HL-60 (cell line): ENCODE measurements around the gene HTR3B.

Experiments used
- GABPA ChIP-seq: IDR thresholded peaks from 2 replicates; pipeline ENCODE4 v1.6.1; 2012; ENCODE audit warnings: low read depth
- POLR2AphosphoS5 ChIP-seq: IDR thresholded peaks from 2 replicates; pipeline ENCODE4 v1.6.1; 2012; ENCODE audit warnings: low read depth
- SPI1 ChIP-seq: IDR thresholded peaks from 2 replicates; pipeline ENCODE4 v1.6.1; 2012; ENCODE audit warnings: low read depth, mild to moderate bottlenecking, borderline replicate concordance
- TF ChIP-seq, protein P1 (sequence below): IDR thresholded peaks from one replicate; pipeline ENCODE4 v1.5.1; 2011; ENCODE audit warnings: low read length, control low read depth, inconsistent platforms; ENCODE audit not compliant: insufficient read depth
- TF ChIP-seq, protein P2 (sequence below): IDR thresholded peaks from 2 replicates; pipeline ENCODE4 v1.6.1; 2012; ENCODE audit warnings: low read depth; ENCODE audit not compliant: insufficient replicate concordance

DNA sequence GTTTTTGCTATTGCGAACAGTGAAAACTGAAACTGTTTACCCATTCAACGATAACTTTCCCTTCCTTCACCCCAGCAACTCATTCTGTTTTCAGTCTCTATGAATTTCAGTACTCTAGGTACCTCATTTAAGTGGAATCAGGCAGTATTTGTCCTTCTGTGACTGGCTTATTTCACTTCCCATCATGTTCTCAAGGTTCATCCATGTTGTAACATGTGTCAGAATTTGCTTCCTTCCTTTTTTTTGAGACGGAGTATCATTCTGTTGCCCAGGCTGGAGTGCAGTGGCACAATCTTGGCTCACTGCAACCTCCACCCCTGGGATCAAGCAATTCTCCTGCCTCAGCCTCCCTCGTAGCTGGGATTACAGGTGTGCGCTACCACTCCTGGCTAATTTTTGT is 23.7 kb downstream of the HTR3B start:
- TF ChIP-seq, protein P1, sequence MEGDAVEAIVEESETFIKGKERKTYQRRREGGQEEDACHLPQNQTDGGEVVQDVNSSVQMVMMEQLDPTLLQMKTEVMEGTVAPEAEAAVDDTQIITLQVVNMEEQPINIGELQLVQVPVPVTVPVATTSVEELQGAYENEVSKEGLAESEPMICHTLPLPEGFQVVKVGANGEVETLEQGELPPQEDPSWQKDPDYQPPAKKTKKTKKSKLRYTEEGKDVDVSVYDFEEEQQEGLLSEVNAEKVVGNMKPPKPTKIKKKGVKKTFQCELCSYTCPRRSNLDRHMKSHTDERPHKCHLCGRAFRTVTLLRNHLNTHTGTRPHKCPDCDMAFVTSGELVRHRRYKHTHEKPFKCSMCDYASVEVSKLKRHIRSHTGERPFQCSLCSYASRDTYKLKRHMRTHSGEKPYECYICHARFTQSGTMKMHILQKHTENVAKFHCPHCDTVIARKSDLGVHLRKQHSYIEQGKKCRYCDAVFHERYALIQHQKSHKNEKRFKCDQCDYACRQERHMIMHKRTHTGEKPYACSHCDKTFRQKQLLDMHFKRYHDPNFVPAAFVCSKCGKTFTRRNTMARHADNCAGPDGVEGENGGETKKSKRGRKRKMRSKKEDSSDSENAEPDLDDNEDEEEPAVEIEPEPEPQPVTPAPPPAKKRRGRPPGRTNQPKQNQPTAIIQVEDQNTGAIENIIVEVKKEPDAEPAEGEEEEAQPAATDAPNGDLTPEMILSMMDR, result no peak
- no peak for TF ChIP-seq POLR2AphosphoS5
- TF ChIP-seq, protein P2, sequence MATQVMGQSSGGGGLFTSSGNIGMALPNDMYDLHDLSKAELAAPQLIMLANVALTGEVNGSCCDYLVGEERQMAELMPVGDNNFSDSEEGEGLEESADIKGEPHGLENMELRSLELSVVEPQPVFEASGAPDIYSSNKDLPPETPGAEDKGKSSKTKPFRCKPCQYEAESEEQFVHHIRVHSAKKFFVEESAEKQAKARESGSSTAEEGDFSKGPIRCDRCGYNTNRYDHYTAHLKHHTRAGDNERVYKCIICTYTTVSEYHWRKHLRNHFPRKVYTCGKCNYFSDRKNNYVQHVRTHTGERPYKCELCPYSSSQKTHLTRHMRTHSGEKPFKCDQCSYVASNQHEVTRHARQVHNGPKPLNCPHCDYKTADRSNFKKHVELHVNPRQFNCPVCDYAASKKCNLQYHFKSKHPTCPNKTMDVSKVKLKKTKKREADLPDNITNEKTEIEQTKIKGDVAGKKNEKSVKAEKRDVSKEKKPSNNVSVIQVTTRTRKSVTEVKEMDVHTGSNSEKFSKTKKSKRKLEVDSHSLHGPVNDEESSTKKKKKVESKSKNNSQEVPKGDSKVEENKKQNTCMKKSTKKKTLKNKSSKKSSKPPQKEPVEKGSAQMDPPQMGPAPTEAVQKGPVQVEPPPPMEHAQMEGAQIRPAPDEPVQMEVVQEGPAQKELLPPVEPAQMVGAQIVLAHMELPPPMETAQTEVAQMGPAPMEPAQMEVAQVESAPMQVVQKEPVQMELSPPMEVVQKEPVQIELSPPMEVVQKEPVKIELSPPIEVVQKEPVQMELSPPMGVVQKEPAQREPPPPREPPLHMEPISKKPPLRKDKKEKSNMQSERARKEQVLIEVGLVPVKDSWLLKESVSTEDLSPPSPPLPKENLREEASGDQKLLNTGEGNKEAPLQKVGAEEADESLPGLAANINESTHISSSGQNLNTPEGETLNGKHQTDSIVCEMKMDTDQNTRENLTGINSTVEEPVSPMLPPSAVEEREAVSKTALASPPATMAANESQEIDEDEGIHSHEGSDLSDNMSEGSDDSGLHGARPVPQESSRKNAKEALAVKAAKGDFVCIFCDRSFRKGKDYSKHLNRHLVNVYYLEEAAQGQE, result no peak
- TF ChIP-seq GABPA, result no peak
- TF ChIP-seq SPI1, result peak; percentile 34; the same call in 1 of the 2 replicates
